Measurements from ENCODE around the gene NSUN7. TPM values are rescaled to one million over a fixed set of nuclear protein-coding genes. Genes with fewer than 3 reads are reported as not detected.

The NSUN7 gene
- total RNA-seq, 1 donor from 2014 or later, result 5.0 TPM

DNA sequence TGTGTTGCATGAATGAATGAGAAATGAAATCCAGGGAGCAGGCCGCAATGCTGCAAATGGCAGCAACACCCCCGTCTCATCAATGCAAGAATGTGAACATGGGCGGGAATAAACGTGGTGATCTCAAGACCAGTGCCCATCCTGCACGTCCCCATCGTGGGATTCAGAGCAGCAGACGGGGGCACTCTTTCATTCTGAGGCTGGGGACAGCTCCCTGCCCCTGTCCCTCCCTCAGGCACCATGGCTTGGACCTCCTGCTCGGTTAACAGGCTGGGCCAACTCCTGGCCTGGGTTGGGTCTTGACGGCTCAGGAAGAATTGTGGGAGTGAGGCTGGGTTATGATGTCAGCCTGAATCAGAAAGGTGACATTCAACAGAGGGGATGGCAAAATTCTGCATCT is 78.9 kb downstream of the NSUN7 start:
- H3K36me3 ChIP-seq, result peaks cover 23 to 69% of the 10 kb centered on the region in 2 donors
- TF ChIP-seq, protein P1, sequence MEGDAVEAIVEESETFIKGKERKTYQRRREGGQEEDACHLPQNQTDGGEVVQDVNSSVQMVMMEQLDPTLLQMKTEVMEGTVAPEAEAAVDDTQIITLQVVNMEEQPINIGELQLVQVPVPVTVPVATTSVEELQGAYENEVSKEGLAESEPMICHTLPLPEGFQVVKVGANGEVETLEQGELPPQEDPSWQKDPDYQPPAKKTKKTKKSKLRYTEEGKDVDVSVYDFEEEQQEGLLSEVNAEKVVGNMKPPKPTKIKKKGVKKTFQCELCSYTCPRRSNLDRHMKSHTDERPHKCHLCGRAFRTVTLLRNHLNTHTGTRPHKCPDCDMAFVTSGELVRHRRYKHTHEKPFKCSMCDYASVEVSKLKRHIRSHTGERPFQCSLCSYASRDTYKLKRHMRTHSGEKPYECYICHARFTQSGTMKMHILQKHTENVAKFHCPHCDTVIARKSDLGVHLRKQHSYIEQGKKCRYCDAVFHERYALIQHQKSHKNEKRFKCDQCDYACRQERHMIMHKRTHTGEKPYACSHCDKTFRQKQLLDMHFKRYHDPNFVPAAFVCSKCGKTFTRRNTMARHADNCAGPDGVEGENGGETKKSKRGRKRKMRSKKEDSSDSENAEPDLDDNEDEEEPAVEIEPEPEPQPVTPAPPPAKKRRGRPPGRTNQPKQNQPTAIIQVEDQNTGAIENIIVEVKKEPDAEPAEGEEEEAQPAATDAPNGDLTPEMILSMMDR (IDR thresholded peaks at IDR 0.05), result no peak
- intact Hi-C loops (cut with DNase I), result no loop called here

DNA sequence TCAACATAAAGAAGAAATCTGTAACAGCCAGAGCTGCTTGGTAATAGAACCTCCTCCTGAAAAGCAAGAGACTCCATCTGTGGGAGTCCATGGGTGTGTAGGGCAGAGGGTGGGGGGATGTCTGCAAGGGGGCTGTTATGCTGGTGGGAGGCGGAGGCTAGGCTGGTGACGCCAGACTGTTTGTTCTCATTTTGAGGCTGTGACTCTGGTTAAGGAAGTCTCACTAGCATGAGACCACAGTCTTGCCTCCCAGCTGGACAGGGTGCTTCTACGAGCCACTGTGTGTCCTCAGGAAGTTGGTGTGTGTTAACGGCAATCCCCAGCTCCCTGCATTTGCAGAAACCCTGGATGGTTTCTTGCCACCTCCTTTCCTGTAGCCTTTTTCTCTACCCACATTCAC is 79.8 kb downstream of the NSUN7 start:
- DNase-seq (ENCODE audit: low spot score in 2 of 2), result no peak
- H3K4me1 ChIP-seq, result no peaks in the 10 kb centered on the region
- H3K27me3 ChIP-seq, result no peaks in the 10 kb centered on the region
- no peaks in the 10 kb centered on the region for H3K9me3 ChIP-seq
- intact Hi-C loops (cut with DNase I), result no loop called here
- no peak overlapping the region for H3K27ac ChIP-seq
- TF ChIP-seq, protein P1 (IDR thresholded peaks at IDR 0.05), result no peak
- H3K4me3 ChIP-seq, result no peak overlapping the region
- peaks cover 28 to 69% of the 10 kb centered on the region in 2 donors for H3K36me3 ChIP-seq

More for the DNA sequence above, 78.9 kb downstream of the NSUN7 start:
- no peaks in the 10 kb centered on the region for H3K27me3 ChIP-seq
- no peak for DNase-seq (ENCODE audit: low spot score in 2 of 2)
- no peak overlapping the region for H3K27ac ChIP-seq
- no peaks in the 10 kb centered on the region for H3K4me1 ChIP-seq
- H3K9me3 ChIP-seq, result no peaks in the 10 kb centered on the region
- no peak overlapping the region for H3K4me3 ChIP-seq

DNA sequence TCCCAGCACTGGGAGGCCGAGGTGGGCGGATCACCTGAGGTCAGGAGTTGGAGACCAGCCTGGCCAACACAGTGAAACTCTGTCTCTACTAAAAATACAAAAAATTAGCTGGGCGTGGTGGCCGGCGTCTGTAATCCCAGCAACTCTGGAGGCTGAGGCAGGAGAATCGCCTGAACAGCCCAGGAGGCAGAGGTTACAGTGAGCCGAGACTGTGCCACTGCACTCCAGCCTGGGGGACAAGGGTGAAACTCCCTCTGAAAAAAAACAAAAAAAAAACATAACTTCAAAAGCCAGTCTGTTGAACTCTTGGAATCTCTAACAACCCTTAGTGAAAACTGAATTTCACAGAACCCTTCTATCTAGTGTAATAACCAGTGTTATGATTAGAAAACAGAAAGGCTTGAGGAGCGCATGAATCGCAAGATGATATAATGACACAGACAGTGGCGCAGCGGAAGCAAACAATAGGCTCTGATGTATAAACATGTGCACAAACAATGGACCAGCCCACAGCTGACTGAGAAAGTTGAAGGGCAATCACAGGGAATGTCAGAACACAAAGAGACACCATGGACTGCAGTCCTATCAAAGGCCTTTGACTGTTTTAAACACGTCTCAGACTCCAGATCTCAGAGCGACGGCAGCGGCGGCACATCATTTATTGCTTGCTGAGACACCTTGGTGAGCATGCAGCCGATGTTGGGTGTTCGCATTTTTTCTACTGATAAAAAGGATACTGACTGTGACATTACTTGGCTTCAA is 81.6 kb downstream of the NSUN7 start:
- no peak for DNase-seq (ENCODE audit: low spot score in 2 of 2)
- TF ChIP-seq, protein P1 (IDR thresholded peaks at IDR 0.05), result no peak
- H3K36me3 ChIP-seq, result peaks cover 21 to 62% of the 10 kb centered on the region in 2 donors
- H3K9me3 ChIP-seq, result no peaks in the 10 kb centered on the region
- H3K4me3 ChIP-seq, result no peak overlapping the region
- no peaks in the 10 kb centered on the region for H3K4me1 ChIP-seq
- H3K27me3 ChIP-seq, result no peaks in the 10 kb centered on the region
- H3K27ac ChIP-seq, result no peak overlapping the region
- intact Hi-C loops (cut with DNase I), result no loop called here

DNA sequence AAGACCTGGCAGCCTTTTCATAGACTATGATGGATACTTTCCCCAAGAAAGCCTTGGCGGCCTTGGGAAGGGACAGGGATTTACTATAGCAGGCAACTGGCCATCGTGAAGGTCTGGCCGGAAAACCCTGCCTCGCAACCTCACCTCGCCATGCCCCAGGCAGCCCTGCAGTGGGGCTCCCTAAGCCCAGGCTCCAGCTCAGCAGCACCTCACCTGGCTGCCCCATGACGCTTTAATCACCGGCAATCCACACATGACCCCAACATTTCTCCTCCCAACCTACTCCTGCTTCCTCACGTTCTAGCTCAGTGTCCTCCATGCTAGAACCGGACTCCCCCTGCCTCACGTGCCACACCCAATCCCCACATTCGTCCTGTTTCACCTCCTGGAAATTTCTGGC is 82.4 kb downstream of the NSUN7 start:
- Histone ChIP-seq H3K4me3 (no peak overlapping the region), H3K9me3 (no peaks in the 10 kb centered on the region), H3K4me1 (peaks cover 0 to 2% of the 10 kb centered on the region in 2 donors), H3K27ac (no peak overlapping the region), H3K27me3 (no peaks in the 10 kb centered on the region), H3K36me3 (peaks cover 18 to 53% of the 10 kb centered on the region in 2 donors)
- TF ChIP-seq, protein P1 (IDR thresholded peaks at IDR 0.05), result no peak
- DNase-seq (ENCODE audit: low spot score in 2 of 2), result no peak
- intact Hi-C loops (cut with DNase I), result no loop called here

DNA sequence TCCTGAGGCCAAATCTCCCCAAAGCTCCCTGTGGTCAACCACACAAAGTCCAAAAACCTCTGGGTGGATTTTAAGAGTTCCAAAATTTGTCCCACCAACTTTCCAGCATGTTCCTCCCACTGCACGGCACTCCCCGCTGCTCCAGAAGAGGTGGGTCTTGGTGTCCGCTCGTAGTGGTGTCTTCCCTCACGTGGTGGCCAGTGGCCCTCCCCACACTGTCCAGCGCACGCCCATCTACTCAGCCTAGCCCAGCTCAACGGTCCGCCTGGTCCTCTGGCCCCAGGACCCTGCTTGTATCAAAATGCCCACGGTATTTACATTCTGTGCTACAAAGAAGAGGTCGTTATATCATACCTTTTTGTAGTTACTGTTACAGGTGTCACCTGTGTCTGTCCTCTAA is 83.5 kb downstream of the NSUN7 start:
- intact Hi-C loops (cut with DNase I), result no loop called here
- Histone ChIP-seq H3K27me3 (no peaks in the 10 kb centered on the region), H3K36me3 (peaks cover 13 to 45% of the 10 kb centered on the region in 2 donors), H3K4me1 (peaks cover 0 to 4% of the 10 kb centered on the region in 2 donors), H3K27ac (no peak overlapping the region), H3K4me3 (no peak overlapping the region), H3K9me3 (no peaks in the 10 kb centered on the region)
- no peak for DNase-seq (ENCODE audit: low spot score in 2 of 2)
- TF ChIP-seq, protein P1 (IDR thresholded peaks at IDR 0.05), result no peak

Measured in ascending aorta (tissue), 2 donors.